SW 1271 (cell line): ENCODE data around the gene WIZ.
A peak's percentile ranks its signal among the peaks of the same experiment; 100 is the strongest.

Source experiments
- DNase-seq, 2 experiments: peaks; one replicate each; lab custom pipeline; 2025; lab: John Stamatoyannopoulos, UW

The WIZ gene

DNA sequence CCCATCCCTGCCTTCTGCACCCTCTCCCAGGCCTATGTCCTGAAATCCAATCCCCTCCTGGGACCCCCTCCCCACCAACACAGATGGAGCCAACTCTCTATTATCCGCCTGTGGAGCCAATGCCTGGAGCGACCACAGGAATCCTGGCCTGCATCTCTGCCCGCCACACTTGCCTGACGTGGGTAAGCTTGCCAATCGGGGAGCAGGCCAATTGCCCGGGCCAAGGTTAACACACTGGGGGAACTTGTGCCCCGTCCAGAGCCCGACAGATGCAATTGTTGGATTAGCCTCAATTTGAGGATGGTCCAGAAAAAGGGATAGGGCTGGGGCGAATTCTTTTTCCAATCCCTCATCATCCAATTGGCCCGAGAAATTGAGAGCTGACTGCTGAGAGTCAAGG, 5.9 kb downstream of the WIZ start:
- DNase-seq, result no peak

DNA sequence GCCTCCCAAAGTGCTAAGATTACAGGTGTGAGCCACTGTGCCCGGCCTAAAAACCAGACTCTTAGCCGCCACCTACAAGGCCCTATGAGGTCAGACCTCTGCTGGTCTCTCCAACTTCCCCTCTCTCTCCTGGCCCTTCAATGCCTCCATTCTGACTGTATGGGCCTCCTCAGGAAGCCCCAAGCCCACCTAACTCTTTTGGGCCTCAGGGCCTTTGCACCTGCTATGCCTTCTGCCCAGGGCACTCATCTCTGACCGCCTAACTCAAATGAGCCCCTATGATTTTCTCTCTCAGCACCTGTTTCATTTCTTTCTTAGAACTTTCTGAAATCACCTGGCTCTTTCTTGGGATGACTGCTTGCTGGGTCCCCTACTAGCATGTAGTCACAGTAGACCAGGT, 6.4 kb downstream of the WIZ start:
- DNase-seq, result no peak

DNA sequence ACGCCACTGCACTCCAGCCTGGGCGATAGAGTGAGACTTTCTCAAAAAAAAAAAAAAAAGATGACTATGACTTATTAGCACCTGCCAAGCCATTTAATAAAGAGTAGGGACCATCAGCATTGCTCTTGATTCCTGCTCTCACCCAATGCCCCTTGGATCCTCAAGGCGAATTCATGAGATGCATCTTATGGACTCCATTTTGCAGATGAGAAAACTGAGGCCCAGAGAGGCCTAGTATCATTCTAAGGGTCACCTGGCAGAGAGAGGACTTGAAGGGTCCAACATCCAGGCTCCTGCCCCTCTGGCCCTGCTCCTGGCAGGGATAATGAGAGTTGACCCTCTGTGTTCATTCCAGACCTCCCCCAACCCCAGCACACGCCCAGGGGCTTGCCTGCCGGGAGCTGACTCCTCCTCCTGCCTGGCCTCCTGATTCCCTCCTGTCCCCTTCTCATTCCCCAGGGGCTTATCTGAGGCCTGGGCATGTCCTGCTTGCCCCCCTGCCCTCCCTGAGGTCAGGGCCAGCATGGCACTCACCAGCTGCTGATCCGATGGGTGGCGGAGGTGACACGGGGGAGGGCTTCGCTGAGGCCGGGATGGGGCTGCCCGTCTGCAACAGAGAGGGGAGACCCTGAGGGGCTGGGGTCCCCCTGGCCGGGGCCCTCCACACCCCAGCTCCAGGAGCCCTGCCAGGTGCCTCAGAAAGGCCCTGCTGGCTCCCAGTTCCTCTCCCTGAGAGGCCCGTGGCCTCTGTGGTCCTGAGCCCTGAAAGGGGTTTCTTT, 7.4 kb downstream of the WIZ start:
- DNase-seq, result no peak

DNA sequence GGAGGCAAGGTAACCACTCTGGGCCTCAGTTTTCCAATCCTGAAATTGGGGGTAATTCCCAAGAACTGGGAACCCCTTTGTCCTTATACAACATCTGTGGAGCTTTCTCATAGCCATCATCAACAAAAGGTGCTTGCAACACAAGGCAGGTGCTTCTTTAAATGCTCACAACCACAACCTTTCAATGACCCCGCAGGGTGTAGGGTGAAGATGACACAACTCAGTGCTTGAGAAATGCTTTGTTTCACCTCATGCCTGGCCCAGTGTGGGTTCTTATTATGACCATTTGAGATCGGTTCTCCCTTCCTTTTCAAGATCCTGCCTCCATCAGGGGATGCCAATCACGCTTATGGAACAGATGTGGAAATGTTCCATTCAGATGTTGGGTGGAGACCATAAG, 8.4 kb downstream of the WIZ start:
- no peak for DNase-seq

DNA sequence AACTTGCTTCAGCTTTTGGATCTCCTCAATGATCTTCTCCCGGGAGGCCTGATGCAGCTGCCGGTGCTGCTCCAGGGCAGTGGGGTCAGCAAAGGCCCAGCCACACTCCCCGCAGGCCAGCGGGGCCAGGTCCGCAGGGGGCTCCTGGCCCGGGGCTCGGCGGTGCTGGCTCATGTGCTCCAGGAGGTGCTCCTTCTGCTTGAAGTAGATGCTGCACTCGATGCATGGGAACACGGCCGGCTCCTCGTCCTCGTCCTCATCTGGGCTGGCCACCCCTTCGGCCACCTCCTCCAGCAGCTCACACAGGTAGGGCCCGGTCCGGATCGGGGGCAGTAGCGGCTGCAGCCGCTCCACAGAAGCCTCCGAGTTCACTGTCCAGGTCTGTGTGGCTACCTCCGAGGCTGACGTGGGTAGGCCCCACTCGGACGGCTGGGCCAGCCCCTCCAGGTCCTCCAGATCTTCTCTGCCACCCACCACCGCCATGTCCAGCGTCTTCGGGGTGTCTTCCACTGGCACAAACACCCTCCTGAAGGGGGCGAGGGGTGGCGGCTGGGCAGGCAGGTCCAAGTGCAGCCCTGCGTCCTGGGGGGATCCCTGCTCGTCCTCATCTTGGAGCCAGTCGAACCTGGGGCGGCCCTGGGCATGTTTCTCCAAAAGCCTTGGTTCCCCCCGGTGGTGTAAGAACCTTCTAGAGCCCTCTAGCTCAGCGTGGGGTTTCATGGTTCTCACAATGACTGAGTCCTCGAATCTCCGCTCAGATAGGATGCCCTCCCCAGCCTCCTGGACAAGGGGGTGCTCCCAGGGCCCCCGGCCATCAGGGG, 9.7 kb downstream of the WIZ start:
- no peak for DNase-seq

DNA sequence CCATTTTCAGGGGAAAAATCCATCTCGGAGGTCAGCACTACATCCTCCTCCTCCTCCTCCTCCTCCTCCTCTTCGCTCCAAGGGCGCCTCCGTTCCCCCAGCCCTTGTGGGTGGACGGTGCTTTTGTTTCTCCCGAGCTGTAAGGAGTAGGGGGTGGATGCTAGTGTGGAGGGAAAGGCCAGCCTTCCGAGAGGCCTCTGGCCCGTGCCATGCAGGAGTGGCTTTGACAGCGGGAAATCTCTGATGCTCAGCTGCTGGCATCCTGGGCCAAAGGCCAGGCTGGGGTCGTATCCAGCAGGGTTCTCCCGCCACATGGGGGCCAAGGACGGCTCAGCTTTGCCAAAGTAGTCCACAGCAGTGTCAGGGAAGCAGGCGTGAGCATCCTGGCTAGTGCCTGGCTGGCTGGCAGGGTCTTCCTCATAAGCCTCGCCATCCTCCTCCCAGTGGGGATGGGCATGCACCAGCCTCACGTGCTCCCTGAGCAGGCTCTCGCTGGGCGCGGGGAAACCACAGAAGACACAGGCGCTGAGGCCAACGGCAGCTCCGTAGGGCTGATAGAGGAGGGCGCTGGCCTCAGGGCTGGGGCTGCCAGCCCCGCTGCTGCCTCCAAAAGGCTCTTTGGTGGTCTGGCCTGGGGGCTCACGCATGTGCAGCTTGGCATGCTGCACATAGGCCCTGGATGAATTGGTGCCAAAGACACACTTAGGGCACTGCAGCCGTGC, 10.5 kb downstream of the WIZ start:
- DNase-seq, result no peak

DNA sequence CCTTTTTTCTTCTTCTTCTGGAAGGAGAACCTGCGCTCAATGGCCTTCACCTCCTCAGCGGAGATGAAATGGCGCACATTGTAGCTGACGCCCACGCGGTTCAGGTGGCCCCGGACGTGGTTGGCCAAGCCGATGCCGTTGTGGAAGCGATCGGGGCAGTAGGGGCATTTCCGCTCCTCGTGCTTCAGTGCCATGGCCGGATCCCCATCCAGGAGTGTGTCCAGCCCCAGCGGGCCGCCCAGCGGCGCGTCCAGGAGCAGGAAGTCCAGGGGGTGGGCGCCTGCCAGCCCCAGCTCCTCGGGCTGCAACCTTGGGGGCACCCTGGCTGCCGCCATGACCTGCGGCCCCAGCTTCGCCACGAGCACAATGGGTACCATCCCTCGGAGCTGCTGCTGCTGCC, 11.2 kb downstream of the WIZ start:
- DNase-seq, result no peak

DNA sequence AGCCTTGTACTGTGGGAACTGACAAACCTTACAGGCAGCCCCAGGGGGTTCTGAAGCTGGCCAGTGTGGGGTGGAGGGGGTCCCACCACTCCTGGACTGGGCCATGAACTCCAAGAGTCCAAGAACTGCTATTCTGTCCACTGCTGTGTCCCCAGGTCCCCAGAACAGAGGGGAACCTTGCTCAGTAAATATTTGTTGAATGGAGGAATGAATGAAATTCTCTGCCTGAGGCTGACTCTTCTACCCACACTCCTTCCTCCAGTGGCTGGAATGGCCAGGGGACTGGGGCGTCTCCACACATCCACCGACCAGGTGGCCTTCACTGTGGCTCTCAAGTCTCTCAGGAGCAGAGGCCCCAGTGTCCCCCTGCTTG, 11.6 kb downstream of the WIZ start:
- DNase-seq, result no peak

DNA sequence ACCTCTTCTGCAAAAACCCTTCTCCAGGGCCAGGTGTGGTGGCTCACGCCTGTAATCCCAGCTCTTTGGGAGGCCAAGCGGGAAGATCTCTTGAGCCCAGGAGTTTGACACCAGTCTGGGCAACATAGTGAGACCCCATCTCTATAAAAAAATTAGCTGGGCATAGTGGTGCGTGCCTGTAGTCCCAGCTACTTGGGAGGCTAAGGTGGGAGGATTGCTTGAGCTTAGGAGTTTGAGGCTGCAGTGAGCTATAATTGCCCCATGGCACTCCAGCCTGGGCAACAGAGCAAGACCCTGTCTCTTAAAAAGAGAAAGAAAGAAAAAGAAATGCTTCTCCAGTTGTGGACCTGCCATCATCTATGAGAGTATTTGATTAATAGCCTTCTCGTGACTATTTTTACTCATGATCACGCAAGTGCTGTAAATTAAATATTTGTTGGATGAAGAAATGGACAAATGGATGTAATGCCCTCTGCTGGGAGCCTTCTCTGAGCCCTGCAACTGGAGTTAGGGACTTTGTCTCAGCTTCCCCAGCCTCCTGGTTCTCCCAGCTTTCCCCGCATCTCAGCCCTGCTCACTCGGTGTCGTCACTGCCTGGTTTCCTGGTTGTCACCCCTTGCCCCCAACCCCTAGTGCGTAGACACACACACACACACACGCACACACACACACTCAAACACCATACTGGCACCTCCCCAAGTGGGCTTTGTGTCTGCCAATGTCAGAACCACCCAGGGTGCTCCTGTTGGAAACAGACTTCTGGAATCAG, 12.2 kb downstream of the WIZ start:
- DNase-seq, result no peak

DNA sequence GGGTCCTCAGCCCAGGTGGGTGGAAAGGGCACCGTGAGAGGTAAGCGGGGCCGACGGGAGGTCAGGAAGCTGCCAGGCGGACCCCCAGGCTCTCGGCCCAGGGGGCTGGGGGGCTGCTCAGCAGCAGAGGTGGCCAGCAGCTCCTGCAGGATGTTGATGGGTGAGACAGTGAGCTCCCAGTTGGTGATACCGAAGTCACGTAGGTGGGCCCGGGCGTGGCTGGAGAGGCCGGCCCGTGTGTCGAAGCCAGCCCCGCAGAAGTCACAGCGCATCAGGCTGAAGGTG, 13.0 kb downstream of the WIZ start:
- DNase-seq, result no peak

DNA sequence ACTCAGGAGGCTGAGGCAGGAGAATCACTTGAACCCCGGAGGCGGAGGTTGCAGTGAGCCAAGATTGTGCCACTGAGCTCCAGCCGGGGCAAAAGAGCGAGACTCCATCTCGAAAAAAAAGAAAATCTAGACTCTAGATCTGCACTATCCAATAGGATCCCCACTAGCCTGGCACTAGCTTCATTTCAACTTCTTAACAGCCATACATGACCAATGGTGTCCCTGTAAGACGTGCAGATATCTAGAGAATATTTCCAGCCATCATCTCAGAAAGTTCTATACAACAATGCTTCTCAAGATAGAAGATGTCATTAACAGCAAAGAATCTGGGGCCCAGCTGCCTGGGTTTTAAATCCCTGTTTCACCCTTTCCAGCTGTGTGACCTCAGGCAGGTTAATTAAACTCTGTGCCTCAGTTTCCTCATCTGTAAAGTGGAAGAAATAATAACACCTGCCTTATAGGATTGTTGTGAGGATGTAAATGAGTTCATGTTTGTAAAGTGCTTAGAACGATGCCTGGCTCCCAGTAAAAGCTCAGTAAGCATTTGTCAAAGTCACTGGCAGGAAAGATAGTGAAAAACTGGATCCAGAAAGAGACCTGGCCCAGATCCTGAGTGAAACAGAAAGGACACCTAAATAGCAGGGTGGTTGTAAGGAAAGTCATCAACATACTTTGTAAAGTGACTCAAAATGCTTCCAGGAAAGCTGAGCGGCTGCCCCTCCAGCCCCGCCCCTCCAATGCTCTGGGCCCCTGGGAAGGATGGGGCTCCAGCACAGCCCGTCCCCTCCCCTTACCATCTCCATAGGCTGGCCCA, 13.5 kb downstream of the WIZ start:
- no peak for DNase-seq

DNA sequence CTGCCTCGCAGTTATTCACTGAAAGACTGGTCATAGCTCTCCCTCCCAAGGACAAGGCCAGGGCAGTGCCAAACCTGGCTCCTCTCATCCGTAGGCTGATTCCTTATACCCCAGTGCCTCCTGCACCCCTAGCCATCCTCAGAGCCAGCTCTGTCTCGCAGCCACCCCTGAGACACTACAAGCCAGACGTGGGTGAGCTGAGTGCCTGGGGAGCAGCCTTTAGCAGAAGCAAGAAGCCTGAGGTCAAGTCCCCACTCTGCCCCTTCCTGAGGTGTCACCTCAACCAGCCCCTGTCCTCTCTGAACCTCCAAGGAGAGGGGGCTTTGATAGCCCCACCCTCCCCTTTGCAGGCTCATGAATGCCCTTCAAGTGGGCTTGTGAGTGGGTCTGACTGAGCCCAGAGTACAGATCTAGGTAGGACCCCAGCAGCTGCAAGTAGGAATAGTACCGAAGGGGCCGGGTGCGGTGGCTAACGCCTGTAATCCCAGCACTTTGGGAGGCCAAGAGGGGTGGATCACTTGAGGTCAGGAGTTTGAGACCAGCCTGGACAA, 16.2 kb downstream of the WIZ start:
- DNase-seq, result no peak

DNA sequence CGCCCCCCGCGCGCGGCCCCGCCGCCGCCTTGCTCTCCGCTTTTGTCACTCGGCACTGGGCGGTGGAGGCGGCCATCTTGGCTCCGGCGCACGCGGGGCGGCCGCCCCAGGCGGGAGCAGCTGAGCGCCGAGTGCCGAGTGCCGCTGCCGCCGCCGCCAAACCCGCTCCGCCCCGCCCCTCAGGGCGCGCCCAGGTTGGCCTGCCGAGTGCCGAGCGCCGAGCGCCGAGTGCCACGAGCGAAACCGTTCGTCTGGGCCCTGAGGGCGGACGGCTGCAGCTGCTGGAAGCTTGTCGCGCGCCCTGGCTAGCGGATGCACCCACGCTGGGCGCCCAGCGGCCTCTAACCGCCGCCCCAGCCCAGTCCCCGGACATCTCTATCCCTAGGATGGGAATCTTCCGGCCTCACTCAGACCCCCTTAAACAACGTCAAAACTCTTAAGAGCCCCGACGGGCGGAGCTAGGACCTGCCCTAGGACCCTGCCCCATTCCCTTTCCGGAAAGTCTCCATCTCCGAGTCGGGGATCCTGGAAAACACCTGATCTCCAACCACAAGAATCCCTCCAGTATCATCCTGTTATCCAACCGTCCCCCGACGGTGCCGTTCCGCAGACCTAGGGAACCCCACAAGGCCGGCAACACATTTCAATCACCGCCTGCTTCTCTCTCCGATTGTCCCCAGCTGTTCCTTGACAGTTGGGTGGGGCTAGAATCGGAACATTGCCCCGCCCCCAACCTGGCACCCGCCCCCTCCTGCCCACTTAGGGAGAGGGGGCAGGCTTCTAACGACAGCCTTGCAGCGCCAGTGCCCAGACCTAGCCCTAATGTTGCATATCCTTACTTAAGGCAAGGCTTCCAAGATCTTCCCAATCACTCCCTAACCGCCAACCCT, 16.9 kb downstream of the WIZ start:
- peak; percentile 63 to 79 for DNase-seq

DNA sequence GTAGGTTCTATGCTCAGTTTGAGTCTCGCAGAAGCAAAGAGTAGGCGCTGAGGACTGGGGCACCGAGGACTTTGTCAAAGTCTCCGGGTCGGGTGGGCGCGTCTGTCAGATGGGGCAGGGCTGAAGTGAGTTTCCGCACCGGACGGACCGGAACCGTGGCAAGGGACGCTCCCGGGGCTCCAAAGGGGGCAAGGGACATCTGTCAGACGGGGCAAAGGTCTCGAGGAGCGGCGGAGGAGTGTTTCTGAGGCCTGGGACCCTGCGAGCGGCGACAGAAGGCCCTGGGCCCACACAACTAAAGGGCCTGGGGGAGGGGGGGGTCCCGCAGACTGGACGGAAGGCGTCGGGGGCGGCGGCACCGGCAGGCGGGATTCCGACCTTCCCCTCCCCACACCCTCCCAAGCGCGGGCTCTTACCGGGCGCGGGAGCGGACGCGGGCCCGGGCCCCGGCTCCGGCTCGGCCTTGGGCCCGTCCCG, 17.7 kb downstream of the WIZ start:
- DNase-seq, result no peak

DNA sequence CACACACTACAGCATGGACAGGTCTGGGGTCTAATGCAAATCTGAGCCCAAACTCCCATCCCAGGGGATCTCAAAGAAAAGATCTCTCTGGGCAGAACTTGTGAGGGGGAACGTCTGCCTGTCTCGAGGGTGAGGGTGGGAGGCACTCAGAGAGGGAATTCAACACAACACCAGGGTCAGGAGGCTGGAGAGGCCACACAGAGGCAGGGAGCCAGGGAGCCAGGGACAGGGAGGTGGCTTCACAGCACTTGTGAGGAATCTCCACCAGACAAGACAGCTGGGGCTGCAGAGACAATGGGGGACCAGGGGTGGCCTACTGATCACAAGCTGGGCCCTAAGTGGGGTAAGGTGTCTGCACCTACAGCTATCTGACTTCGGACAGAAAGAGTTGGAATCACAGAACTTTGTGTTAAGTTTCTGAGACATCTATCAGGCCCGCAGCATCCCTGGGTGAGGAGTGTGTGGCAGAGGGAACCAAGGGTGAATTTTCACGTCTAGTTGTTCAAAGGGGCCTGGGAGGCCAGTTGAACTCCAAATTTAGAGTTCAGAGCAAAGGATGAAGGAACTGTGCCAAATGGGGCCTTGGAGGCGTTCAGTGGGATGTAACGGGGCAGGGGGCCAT, 18.2 kb downstream of the WIZ start:
- DNase-seq, result no peak

DNA sequence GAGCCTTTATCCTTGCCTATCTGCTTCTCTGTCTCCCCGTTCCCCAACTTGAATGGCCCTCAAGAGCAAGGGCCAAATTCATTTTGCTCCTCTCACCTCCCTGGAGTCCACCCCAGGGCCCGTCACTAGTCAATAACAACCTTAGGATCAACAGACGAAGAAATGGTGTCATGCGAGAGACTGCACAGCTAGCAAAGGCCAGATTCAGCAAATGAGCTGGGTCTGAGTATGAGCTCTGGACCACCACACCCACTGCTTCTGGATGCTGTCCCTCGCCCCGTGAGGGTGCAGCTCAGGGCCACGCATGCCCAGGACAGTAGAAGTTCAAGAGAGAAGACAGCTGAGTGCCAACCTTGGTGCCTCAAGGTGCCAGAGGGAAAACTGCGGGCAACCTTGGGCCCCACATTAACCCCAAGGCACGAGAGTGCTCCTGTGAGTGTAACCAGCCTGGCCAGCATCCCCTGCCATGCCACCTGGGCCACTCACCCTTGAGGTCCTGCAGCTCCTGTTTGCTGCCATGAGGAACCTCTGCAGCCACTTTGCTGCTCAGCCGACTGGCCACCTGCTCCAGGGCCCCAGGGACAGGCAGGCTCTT, 19.1 kb downstream of the WIZ start:
- no peak for DNase-seq

DNA sequence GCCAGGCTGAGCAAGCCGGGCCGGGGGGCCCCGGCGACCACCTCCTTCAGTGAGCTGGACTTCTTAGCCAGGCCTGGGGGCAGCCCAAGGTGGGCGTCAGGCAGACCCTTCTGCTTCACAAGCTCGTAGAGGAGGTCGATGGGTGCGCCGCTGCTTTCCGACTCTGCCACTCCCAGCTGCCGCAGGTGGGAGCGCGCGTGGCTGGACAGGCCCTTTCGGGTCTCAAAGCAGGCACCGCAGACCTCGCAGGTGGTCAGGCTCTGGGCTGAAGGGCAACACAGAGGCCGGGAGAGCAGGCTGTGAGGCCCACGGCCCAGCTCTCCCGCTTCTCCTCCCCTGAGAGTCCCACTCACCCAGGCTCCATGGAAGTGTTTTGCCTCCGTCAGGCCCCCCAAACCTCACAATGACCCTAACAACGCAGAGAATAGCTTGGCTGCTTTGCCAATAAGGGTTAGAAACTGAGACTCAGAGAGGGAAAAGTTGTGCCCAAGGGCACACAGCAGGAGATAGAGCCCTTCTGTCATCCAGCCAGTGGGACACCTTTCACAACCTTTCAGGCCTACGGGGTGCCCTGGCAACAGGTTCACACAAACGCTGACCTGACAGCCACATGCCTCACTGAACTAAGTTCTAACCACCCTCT, 19.8 kb downstream of the WIZ start:
- DNase-seq, result no peak

DNA sequence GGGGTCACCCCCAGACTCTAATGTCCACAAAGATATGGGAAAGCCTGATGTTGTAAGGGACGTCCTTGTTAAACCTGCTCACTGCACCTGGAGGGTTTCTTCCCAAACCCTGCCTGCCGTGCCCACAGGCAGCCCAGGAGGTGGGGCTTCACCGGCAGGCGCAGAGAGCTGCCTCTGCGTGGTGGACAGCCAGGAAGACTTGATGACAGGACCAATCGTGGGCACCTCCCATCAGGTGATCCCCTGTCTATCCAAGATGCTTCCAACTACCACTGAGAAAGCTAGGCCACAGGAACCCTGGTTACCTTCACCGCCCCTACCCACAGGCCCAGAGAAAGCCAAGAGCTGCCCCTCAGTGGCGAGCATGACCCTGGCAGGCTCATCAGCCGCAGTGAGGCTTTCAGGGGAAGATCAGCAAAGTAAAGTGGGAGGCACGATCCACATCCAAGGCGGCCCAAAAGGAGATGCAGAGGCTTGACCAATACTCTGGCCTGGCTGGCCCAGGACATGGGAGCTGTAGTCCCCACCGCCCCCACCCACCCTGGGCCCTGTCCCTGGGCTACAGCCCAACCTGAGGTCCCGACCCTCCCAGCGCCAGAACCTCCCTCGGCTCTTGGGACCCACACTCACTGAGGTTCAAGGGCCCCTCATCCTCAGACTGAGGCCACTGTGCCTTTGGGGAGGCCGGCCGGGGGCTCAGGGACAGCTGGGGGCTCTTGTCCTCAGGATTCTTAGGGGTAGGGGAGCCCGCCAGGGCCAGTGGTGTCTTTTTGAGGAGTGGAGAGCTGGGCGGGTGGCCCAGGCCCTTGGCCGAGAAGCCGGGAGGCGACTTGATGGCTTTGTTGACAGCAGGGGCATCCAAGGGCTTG, 20.6 kb downstream of the WIZ start:
- DNase-seq, result no peak
